Measurements from ENCODE around the gene RGS9BP. TPM values are rescaled to one million over a fixed set of nuclear protein-coding genes. Genes with fewer than 3 reads are reported as not detected.

The RGS9BP gene
- total RNA-seq, 1 experiment from 2014 or later = 0.13 TPM

GRCh38 chr19:32686847-32687475 lies 11.3 kb downstream of the RGS9BP start:
- H3K23me2 ChIP-seq (ENCODE audit: insufficient read length, low read depth, low read length, poor library complexity, severe bottlenecking) = no peaks in the 10 kb centered on the region
- no peak overlapping the region for H3K27ac ChIP-seq (ENCODE audit: insufficient read length, low read depth, low read length)
- no peaks in the 10 kb centered on the region for H3K36me3 Mint-ChIP-seq (ENCODE audit: insufficient read depth in 1 of 3, low read depth in 3 of 3)
- H3K18ac ChIP-seq (ENCODE audit: insufficient read length, low read depth, low read length) = no peak overlapping the region
- no peak overlapping the region for H3K9ac ChIP-seq (ENCODE audit: extremely low read depth, insufficient read length, low read length)
- H2BK15ac ChIP-seq (ENCODE audit: low read depth, low read length) = no peak overlapping the region
- no peak for DNase-seq
- no peak overlapping the region for H4K5ac ChIP-seq (ENCODE audit: insufficient read length, low read depth, low read length)
- no peak for TF ChIP-seq CTCF (conservative IDR thresholded peaks at IDR 0.05)
- no CpG with 5 or more reads among the region's 6 CpGs for WGBS (ENCODE audit: extremely low coverage, insufficient read length, low lambda C conversion rate)
- no peaks in the 10 kb centered on the region for H3K4me1 ChIP-seq (ENCODE audit: insufficient read depth, low read length)
- H2BK5ac ChIP-seq (ENCODE audit: insufficient read length, low read length) = no peak overlapping the region
- H3K9me3 Mint-ChIP-seq = no peaks in the 10 kb centered on the region
- H2BK120ac ChIP-seq (ENCODE audit: low read depth, low read length, poor library complexity, severe bottlenecking) = no peak overlapping the region
- peaks cover 0 to 6% of the 10 kb centered on the region in 2 experiments; a peak in 2 of 4 replicates for H3K4me1 Mint-ChIP-seq
- H3T11ph ChIP-seq (ENCODE audit: low read length) = no peak overlapping the region
- no peak overlapping the region for H2AFZ ChIP-seq (ENCODE audit: low read length)
- no peak overlapping the region for H3K4ac ChIP-seq (ENCODE audit: low read depth, low read length)
- no peak overlapping the region for H3K4me3 Mint-ChIP-seq
- no peaks in the 10 kb centered on the region; the same call in 1 of the 2 replicates for H3K27me3 ChIP-seq (ENCODE audit: insufficient read depth, low read length)
- H3K9me3 ChIP-seq (ENCODE audit: control insufficient read depth, low read depth, low read length) = no peaks in the 10 kb centered on the region
- H3K79me1 ChIP-seq (ENCODE audit: insufficient read depth, low read depth, low read length, poor library complexity, severe bottlenecking) = no peaks in the 10 kb centered on the region
- H4K8ac ChIP-seq (replicated peaks; ENCODE audit: insufficient read length, low read depth, low read length) = no peak overlapping the region
- no peak overlapping the region for H3K14ac ChIP-seq (ENCODE audit: insufficient read depth, low read length)
- H3K23ac ChIP-seq (ENCODE audit: insufficient read length, low read depth, low read length) = no peak overlapping the region
- H4K20me1 ChIP-seq (ENCODE audit: control insufficient read depth, insufficient read depth, insufficient read length) = no peaks in the 10 kb centered on the region
- no peak overlapping the region for H2BK12ac ChIP-seq (ENCODE audit: insufficient read length, low read depth, low read length)
- H3K27ac Mint-ChIP-seq = no peak overlapping the region
- H3K56ac ChIP-seq (ENCODE audit: insufficient read length, low read depth, low read length) = no peak overlapping the region
- H3K27me3 Mint-ChIP-seq (ENCODE audit: low read depth) = peaks cover 3% of the 10 kb centered on the region
- H2BK20ac ChIP-seq (ENCODE audit: low read depth, low read length, poor library complexity, severe bottlenecking) = no peak overlapping the region
- H2AK5ac ChIP-seq (ENCODE audit: insufficient read length, low read length) = no peak overlapping the region
- no peaks in the 10 kb centered on the region for H3K79me2 ChIP-seq (ENCODE audit: insufficient read depth, low read length)
- H3K4me2 ChIP-seq (ENCODE audit: insufficient read depth, insufficient read length, low read length) = no peak overlapping the region
- H4K91ac ChIP-seq (ENCODE audit: insufficient read length, low read depth, low read length) = no peak overlapping the region

Measured in H9 (cell line).